Spinal cord (tissue), 10 donors: Measurements from ENCODE around the gene TK2. TPM values are rescaled to one million over a fixed set of nuclear protein-coding genes. Genes with fewer than 3 reads are reported as not detected.
"Not testable (repeated sequence)": the region's sequence is repeated elsewhere in the genome, so short reads cannot be mapped to it uniquely, and the experiment has no call there.

ENCODE experiments used
- DNase-seq, 6 donors: peaks; one replicate each; pipeline versions ENCODE4 v3.0.0 to v3.0.0-alpha.2; 2013 to 2015; ENCODE audit warnings: low spot score in 6 of 6, low read depth in 4 of 6
- H3K27ac ChIP-seq: one replicate; pipeline ENCODE4 v1.5.1; 2013; ENCODE audit warnings: low read depth, low read length, control low read depth
- H3K27me3 ChIP-seq: one replicate; pipeline ENCODE4 v1.6.1; 2013; ENCODE audit warnings: low read length; ENCODE audit not compliant: control insufficient read depth, insufficient read depth
- H3K36me3 ChIP-seq: one replicate; pipeline ENCODE4 v1.6.1; 2013; ENCODE audit warnings: low read length; ENCODE audit not compliant: control insufficient read depth, insufficient read depth
- H3K4me1 ChIP-seq: one replicate; pipeline ENCODE4 v1.6.1; 2013; ENCODE audit warnings: low read length; ENCODE audit not compliant: control insufficient read depth, insufficient read depth
- H3K4me3 ChIP-seq: one replicate; pipeline ENCODE4 v1.5.1; 2013; ENCODE audit warnings: low read depth, low read length, control low read depth
- H3K9me3 ChIP-seq: one replicate; pipeline ENCODE4 v1.6.1; 2013; ENCODE audit warnings: low read length; ENCODE audit not compliant: control insufficient read depth, insufficient read depth
- WGBS: methylation state at CpG from one replicate; pipeline ENCODE4 v1.1.5; 2013; ENCODE audit warnings: missing lambda C conversion rate; ENCODE audit not compliant: insufficient coverage; 5-methylcytosine and 5-hydroxymethylcytosine counted together
- polyA plus RNA-seq, 2 donors: library from polyadenylated mRNA; unstranded; fragments of 120-200 nt; gene quantifications; one replicate each; pipeline ENCODE4 v1.2.1, GENCODE V29; 2013; ENCODE audit not compliant: insufficient read length in 2 of 2
- total RNA-seq, 2 donors: library from RNA; depleted of rRNA in 1 of 2; stranded (reverse); fragments of 120-200 nt in 1 of 2; fragments of >200 nt in 1 of 2; gene quantifications; one replicate each; pipeline versions ENCODE4 v1.2.3 to v1.2.4, GENCODE V29; 2013 to 2014
- donor health status: healthy.

TK2 gene
- total and polyA plus RNA-seq, 4 donors: 32.6 to 42.8 (median 38.2) TPM

DNA sequence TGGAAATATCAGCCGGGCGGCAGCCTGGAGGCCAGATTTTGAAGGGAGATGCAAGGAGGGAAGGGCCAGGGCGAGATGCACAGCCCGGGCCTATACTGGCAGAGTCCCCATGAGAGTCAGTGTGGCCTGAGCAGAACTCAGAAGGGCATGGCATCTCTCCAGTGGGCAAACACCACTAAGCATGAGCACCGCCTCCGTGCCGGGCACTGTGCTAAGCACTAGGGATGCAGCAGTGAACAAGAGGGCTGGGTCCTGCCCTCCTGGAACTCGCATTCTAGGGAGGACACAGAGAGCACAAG lies 33.5 kb downstream of the TK2 start:
- Histone ChIP-seq H3K9me3 (no peaks in the 10 kb centered on the region), H3K36me3 (peaks cover 61% of the 10 kb centered on the region), H3K4me1 (peaks cover 50% of the 10 kb centered on the region), H3K27ac (peak overlapping the region; percentile 86), H3K4me3 (no peak overlapping the region), H3K27me3 (no peaks in the 10 kb centered on the region)
- 55% methylated on average over 8 of the region's 8 CpGs for WGBS
- DNase-seq: no peak

DNA sequence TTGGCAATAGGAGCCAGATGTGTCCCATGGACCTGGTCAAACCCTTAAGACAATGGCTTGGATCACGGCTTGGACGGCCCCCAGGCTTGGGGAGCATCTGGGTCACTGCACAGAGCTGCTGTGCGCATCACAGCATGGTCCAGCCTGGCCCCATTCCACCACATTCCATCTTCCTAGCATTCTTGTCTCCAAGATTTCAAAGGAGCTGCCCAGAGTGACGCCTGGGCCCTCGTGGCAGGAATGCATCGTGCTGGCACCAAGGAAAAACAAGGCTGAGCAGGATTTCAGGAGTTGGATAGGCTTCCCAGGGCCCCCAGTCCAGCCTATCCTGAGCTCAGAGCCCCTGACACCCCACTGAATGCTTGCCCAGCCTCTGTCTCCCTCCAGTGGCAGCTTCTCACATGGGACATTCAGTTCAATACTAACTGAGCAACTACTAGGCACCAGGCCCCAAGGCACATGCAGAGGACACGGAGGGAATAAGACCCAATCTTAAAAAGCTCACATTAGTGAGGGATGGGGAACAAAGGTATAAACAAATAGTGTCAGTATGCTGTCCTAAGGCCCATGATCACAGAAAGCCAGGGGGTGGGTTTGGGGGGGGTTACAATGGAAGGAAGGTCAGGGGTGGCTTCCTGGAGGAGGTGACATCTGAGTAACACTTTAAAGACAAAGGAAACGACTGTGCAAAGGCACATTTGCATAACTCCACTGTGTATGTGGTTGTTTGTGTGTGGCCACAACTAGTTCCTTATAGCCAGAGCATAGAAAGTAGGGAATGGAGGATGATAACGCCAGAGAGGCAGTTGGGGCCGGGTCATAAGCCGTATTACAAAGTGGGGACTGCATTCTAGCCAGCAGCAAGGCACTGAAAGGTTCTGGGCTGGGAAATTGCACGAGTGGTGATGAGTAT lies 34.1 kb downstream of the TK2 start:
- 68% methylated on average over 11 of the region's 12 CpGs for WGBS
- peaks cover 60% of the 10 kb centered on the region for H3K36me3 ChIP-seq
- no peaks in the 10 kb centered on the region for H3K9me3 ChIP-seq
- H3K4me3 ChIP-seq: no peak overlapping the region
- peaks cover 50% of the 10 kb centered on the region for H3K4me1 ChIP-seq
- DNase-seq: peak in 1 of 6 donors; percentile 70
- H3K27me3 ChIP-seq: no peaks in the 10 kb centered on the region
- peak overlapping the region; percentile 86 for H3K27ac ChIP-seq

- not testable (repeated sequence) for H3K4me3 ChIP-seq
- H3K27ac ChIP-seq: peak overlapping the region; percentile 49
These were observed 34.8 kb downstream of the TK2 start for GRCh38 chr16:66514980-66515595.

GRCh38 chr16:66514391-66514790 lies 35.5 kb downstream of the TK2 start:
- peaks cover 62% of the 10 kb centered on the region for H3K36me3 ChIP-seq
- not testable (repeated sequence) for H3K27ac ChIP-seq, DNase-seq, H3K9me3 ChIP-seq, H3K4me3 ChIP-seq, H3K27me3 ChIP-seq
- peaks cover 56% of the 10 kb centered on the region for H3K4me1 ChIP-seq
- 100% methylated on average over 3 of the region's 17 CpGs for WGBS

More at GRCh38 chr16:66514980-66515595, 34.8 kb downstream of the TK2 start:
- H3K4me1 ChIP-seq: peaks cover 57% of the 10 kb centered on the region
- H3K27me3 ChIP-seq, H3K9me3 ChIP-seq, DNase-seq: not testable (repeated sequence)
- 90% methylated on average over 7 of the region's 10 CpGs for WGBS
- peaks cover 65% of the 10 kb centered on the region for H3K36me3 ChIP-seq

GRCh38 chr16:66513111-66513723 lies 36.7 kb downstream of the TK2 start:
- WGBS: 85% methylated on average over 7 of the region's 8 CpGs
- no peaks in the 10 kb centered on the region for H3K9me3 ChIP-seq
- H3K4me1 ChIP-seq: peaks cover 56% of the 10 kb centered on the region
- H3K27ac ChIP-seq: no peak overlapping the region
- peaks cover 67% of the 10 kb centered on the region for H3K36me3 ChIP-seq
- no peaks in the 10 kb centered on the region for H3K27me3 ChIP-seq
- DNase-seq: no peak
- no peak overlapping the region for H3K4me3 ChIP-seq

DNA sequence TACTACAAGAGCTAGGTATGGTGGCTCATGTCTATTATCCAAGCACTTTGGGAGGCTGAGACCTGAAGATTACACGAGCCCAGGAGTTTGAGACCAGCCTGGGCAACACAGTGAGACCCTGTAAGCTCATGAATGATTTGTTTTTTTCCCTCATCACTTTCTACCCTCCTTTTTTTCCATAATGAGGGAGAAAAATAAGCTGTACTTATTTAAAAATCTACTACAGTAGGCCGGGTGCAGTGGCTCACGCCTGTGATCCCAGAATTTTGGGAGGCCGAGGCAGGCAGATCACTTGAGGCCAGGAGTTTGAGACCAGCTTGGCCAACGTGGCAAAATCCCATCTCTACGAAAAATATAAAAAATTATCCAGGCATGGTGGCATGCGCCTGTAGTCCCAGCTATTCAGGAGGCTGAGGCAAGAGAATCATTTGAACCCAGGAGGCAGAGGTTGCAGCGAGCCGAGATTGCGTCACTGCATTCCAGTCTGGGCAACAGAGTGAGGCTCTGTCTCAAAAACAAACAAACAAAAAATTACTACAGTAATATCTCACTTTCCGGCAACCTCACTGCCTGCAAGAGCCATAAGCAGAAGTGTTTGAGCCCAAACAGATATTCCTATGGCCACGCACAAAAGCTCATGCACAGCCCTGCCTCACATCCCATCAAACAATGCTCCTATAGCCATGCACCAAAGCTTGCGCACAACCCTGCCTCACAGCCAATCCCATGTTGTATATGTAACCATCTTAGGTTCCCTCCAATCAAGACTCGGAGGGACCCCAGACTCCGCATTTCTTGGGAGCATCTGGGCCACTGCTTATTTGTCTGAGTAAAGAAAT lies 37.4 kb downstream of the TK2 start:
- Histone ChIP-seq H3K9me3 (no peaks in the 10 kb centered on the region), H3K27me3 (no peaks in the 10 kb centered on the region), H3K36me3 (peaks cover 63% of the 10 kb centered on the region), H3K27ac (no peak overlapping the region), H3K4me1 (peaks cover 51% of the 10 kb centered on the region), H3K4me3 (no peak overlapping the region)
- DNase-seq: no peak
- WGBS: 83% methylated on average over 13 of the region's 15 CpGs

DNA sequence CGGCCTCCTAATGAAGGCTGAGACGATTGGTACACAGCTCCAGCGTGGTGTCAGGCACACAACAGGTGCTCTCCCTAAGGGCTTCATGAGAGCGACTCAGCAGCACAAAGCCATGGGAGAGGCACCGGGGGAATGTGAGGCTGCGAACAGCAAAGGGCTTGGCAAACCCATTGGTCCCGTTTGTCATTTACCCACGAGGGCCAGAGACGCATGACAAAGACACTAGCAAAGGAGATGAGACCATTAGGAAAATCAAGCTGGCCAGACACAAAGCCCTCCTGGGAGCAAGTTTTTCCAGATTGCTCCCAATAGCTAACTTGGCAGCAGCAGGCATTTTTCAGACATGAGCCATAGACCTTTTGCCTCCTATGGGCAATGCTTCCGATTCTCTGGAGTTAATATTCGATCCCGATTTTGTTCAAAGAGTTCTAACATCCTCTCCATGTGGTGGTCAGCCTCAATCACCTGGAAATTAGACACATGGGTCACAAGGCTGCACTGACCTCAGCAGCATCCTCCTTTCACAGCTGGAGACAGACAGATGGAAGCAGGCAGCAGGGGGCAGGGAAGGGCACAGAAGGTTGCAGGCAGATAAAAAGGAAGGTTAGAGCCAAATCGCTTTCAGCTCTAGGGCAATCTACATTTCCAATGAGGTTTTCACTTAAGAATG lies 38.2 kb downstream of the TK2 start:
- peak overlapping the region; percentile 42 for H3K27ac ChIP-seq
- H3K4me1 ChIP-seq: peaks cover 43% of the 10 kb centered on the region
- no peaks in the 10 kb centered on the region for H3K27me3 ChIP-seq
- DNase-seq: peak in 1 of 6 donors; percentile 12
- 40% methylated on average over 13 of the region's 13 CpGs for WGBS
- no peak overlapping the region for H3K4me3 ChIP-seq
- H3K36me3 ChIP-seq: peaks cover 56% of the 10 kb centered on the region
- H3K9me3 ChIP-seq: no peaks in the 10 kb centered on the region

- H3K27ac ChIP-seq: peak overlapping the region; percentile 42
- H3K4me1 ChIP-seq: peaks cover 37% of the 10 kb centered on the region
- peak in 2 of 6 donors; percentile 27 to 77 for DNase-seq
- no peak overlapping the region for H3K4me3 ChIP-seq
- 52% methylated on average over 10 of the region's 12 CpGs for WGBS
- peaks cover 51% of the 10 kb centered on the region for H3K36me3 ChIP-seq
- H3K27me3 ChIP-seq: no peaks in the 10 kb centered on the region
- H3K9me3 ChIP-seq: no peaks in the 10 kb centered on the region
These were observed 39.0 kb downstream of the TK2 start for GRCh38 chr16:66510711-66511601.
